Measurements from ENCODE around the gene VIL1.

DNA sequence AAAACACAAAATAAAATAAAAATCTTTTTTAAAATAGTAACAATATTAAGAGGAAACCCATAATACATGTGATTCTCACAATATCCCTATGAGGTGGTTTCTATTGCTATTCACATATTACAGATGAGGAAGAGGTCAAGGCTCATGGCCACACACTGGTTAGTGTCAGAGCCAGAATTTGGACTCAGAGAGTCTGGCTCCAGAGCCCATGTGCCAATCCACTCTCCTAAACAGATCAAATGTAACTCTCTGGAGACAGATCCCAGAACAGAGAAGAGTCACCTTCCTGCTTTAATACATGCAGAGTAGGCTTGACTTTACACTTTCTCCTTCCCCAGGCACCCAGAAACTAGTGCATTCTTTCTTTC lies 47.0 kb upstream of the VIL1 start:
- TF ChIP-seq CTCF (IDR thresholded peaks at IDR 0.05; ENCODE audit: low read length), result no peak
- no peak for TF ChIP-seq EZH2 (optimal IDR thresholded peaks at IDR 0.05; ENCODE audit: low read depth, low read length)
- TF ChIP-seq EZH2phosphoT487 (IDR thresholded peaks at IDR 0.05; ENCODE audit: low read length), result no peak

Data from MM.1S (cell line).